B cell (primary cell): Measurements from ENCODE around the gene PDHB. TPM values are rescaled to one million over a fixed set of nuclear protein-coding genes. Genes with fewer than 3 reads are reported as not detected.
A peak's percentile ranks its signal among the peaks of the same experiment; 100 is the strongest.

ENCODE experiments used
- ATAC-seq: fragments of 200-7000 bp; cut with Tn5 transposase; one replicate; pipeline ENCODE4 v1.10.0; 2021; ENCODE audit warnings: low read depth, mild to moderate bottlenecking, moderate number of reproducible peaks, moderate library complexity
- CTCF ChIA-PET: fragments of 350-600 bp; sonication (Branson Sonifier 250); formaldehyde crosslinking; loops from one replicate; lab custom pipeline; 2021; ENCODE audit warnings: antibody characterized with exemption, inconsistent platforms; lab: Charles Lee
- POLR2A ChIA-PET: fragments of 350-600 bp; sonication (Branson Sonifier 250); formaldehyde crosslinking; loops from one replicate; lab custom pipeline; 2021; ENCODE audit warnings: antibody characterized with exemption; lab: Charles Lee
- DNase-seq: peaks from one replicate; pipeline ENCODE4 v3.0.0; 2013
- H2AFZ ChIP-seq: 2 replicates; pipeline ENCODE4 v1.6.1; 2012; ENCODE audit warnings: mild to moderate bottlenecking, low read depth, low read length; ENCODE audit not compliant: insufficient read depth, poor library complexity, severe bottlenecking
- H3K27ac ChIP-seq, 2 donors: 1 replicate in 1 of 2; 2 replicates in 1 of 2; pipeline ENCODE4 v1.5.1; 2012 to 2013; ENCODE audit warnings: low read length in 2 of 2, mild to moderate bottlenecking in 2 of 2, moderate library complexity in 1 of 2
- H3K27me3 ChIP-seq, 4 experiments: fragments of 200-600 bp in 1 of 4; sonication (generic) in 1 of 4; replicated peaks in 1 of 4; 1 replicate in 2 of 4; 2 replicates in 2 of 4; pipeline versions ENCODE4 v1.6.1 to v1.7.0; 2013 to 2016; ENCODE audit warnings: low read length in 3 of 4, mild to moderate bottlenecking in 2 of 4, mixed read lengths in 1 of 4, moderate library complexity in 1 of 4; ENCODE audit not compliant: insufficient read depth in 4 of 4, control insufficient read depth in 3 of 4; ENCODE audit errors: control extremely low read depth in 1 of 4
- H3K36me3 ChIP-seq, 2 experiments: replicated peaks in 1 of 2; 1 replicate in 1 of 2; 2 replicates in 1 of 2; pipeline versions ENCODE4 v1.6.1 to v1.7.1; 2013; ENCODE audit warnings: low read length in 1 of 2; ENCODE audit not compliant: insufficient read depth in 2 of 2, control insufficient read depth in 1 of 2; ENCODE audit errors: control extremely low read depth in 1 of 2, extremely low read depth in 1 of 2
- H3K4me1 ChIP-seq, 2 donors: fragments of 200-600 bp in 1 of 2; sonication (generic) in 1 of 2; 1 replicate in 1 of 2; 2 replicates in 1 of 2; pipeline versions ENCODE4 v1.5.1 to v1.6.1; 2013 to 2017; ENCODE audit warnings: low read length in 2 of 2; ENCODE audit not compliant: control insufficient read depth in 2 of 2, insufficient read depth in 2 of 2
- H3K4me2 ChIP-seq: replicated peaks from 2 replicates; pipeline ENCODE3; 2012; ENCODE audit warnings: mild to moderate bottlenecking, low read depth, low read length; ENCODE audit not compliant: poor library complexity, severe bottlenecking
- H3K4me3 ChIP-seq, 5 experiments: fragments of 200-600 bp in 1 of 5; sonication (generic) in 1 of 5; 1 replicate in 3 of 5; 2 replicates in 2 of 5; pipeline versions ENCODE4 v1.5.1 to v1.7.0; 2011 to 2016; ENCODE audit warnings: low read length in 4 of 5, mild to moderate bottlenecking in 4 of 5, low read depth in 2 of 5, control low read depth in 1 of 5, moderate library complexity in 1 of 5; ENCODE audit not compliant: insufficient read depth in 1 of 5; ENCODE audit errors: control extremely low read depth in 1 of 5, extremely low read depth in 1 of 5
- H3K79me2 ChIP-seq: fragments of 200-600 bp; sonication (generic); one replicate; pipeline ENCODE4 v1.6.0; 2016; ENCODE audit warnings: low read length; ENCODE audit not compliant: control insufficient read depth, insufficient read depth
- H3K9ac ChIP-seq: fragments of 200-600 bp; sonication (generic); 2 replicates; pipeline ENCODE4 v1.6.1; 2017; ENCODE audit warnings: mild to moderate bottlenecking, low read length, moderate library complexity
- H3K9me3 ChIP-seq, 3 donors: one replicate each; pipeline versions ENCODE4 v1.6.1 to v1.7.1; 2013; ENCODE audit warnings: low read length in 2 of 3; ENCODE audit not compliant: control insufficient read depth in 2 of 3, insufficient read depth in 1 of 3; ENCODE audit errors: control extremely low read depth in 1 of 3
- H4K20me1 ChIP-seq: 2 replicates; pipeline ENCODE4 v1.6.0; 2012; ENCODE audit warnings: mild to moderate bottlenecking, low read length; ENCODE audit not compliant: insufficient read depth, control insufficient read depth, poor library complexity, severe bottlenecking
- H3K27ac Mint-ChIP-seq: one replicate; pipeline ENCODE4 v1.8.0; 2021; ENCODE audit warnings: mixed read lengths
- H3K27me3 Mint-ChIP-seq: one replicate; pipeline ENCODE4 v1.8.0; 2021; ENCODE audit warnings: mixed read lengths
- H3K4me1 Mint-ChIP-seq: one replicate; pipeline ENCODE4 v1.8.0; 2021; ENCODE audit warnings: mixed read lengths
- H3K4me3 Mint-ChIP-seq: one replicate; pipeline ENCODE4 v1.8.0; 2021; ENCODE audit warnings: mixed read lengths
- H3K9me3 Mint-ChIP-seq: one replicate; pipeline ENCODE4 v1.8.0; 2022; ENCODE audit warnings: mixed read lengths; ENCODE audit not compliant: insufficient read depth
- CTCF ChIP-seq: fragments of 200-600 bp; IDR thresholded peaks from one replicate; pipeline ENCODE4 v1.8.0; 2022; ENCODE audit warnings: antibody characterized with exemption, mild to moderate bottlenecking
- EZH2 ChIP-seq: IDR thresholded peaks from 2 replicates; pipeline ENCODE4 v1.6.1; 2012; ENCODE audit warnings: borderline replicate concordance, low read depth, mild to moderate bottlenecking, moderate library complexity, low read length; ENCODE audit not compliant: insufficient read depth, poor library complexity, severe bottlenecking
- WGBS: methylation state at CpG from one replicate; pipeline ENCODE4 v1.1.5; 2013; ENCODE audit warnings: missing lambda C conversion rate; ENCODE audit not compliant: insufficient coverage; 5-methylcytosine and 5-hydroxymethylcytosine counted together
- intact Hi-C: fragments of 100-400 bp; cut with micrococcal nuclease; formaldehyde crosslinking; loops from one replicate; pipeline ENCODE4 v1.10.0; 2022
- polyA plus RNA-seq: library from polyadenylated mRNA; depleted of rRNA; stranded (reverse); fragments of >200 nt; gene quantifications from 2 replicates; pipeline ENCODE4 v1.2.3, GENCODE V29; 2012
- total RNA-seq, 2 donors: library from RNA; stranded (reverse); fragments of 120-200 nt in 1 of 2; gene quantifications; 1 replicate in 1 of 2; 2 replicates in 1 of 2; pipeline versions ENCODE4 v1.2.3 to v1.2.4, GENCODE V29; 2013 to 2022

The PDHB gene
- total and polyA plus RNA-seq, 2 donors (not counting 1 experiment from before 2014, with no cell fraction given) = 21.7 to 67.2 TPM

GRCh38 chr3:58471025-58471887, 37.6 kb upstream of the PDHB start:
- H3K9ac ChIP-seq = no peak overlapping the region
- ChIA-PET CTCF (interaction anchor here (1.0 to 1.1 kb wide), 4 partner anchors 8 to 281 kb away, joined by 3 to 4 read pairs (median 4); no protein-coding TSS in a partner anchor), POLR2A (no interaction called here)
- H3K9me3 ChIP-seq = no peaks in the 10 kb centered on the region
- H3K4me3 ChIP-seq = no peak overlapping the region
- Mint-ChIP-seq H3K4me1 (peaks cover 26% of the 10 kb centered on the region), H3K27ac (peak overlapping the region; percentile 41), H3K9me3 (no peaks in the 10 kb centered on the region), H3K4me3 (no peak overlapping the region), H3K27me3 (no peaks in the 10 kb centered on the region)
- no peaks in the 10 kb centered on the region for H3K36me3 ChIP-seq
- no peaks in the 10 kb centered on the region for H4K20me1 ChIP-seq
- DNase-seq (no peak), ATAC-seq (no peak)
- no peaks in the 10 kb centered on the region for H3K27me3 ChIP-seq
- no peak overlapping the region for H3K27ac ChIP-seq
- 76% methylated on average over 4 of the region's 10 CpGs for WGBS
- TF ChIP-seq EZH2 = no peak
- TF ChIP-seq CTCF = no peak
- H3K79me2 ChIP-seq = no peaks in the 10 kb centered on the region
- peaks cover 20 to 24% of the 10 kb centered on the region in 2 donors for H3K4me1 ChIP-seq
- peak overlapping the region; percentile 14 for H2AFZ ChIP-seq
- no peak overlapping the region for H3K4me2 ChIP-seq
- intact Hi-C loops = no loop called here
